OCI-LY7 (cell line): Measurements from ENCODE around the gene DPYD. TPM values are rescaled to one million over a fixed set of nuclear protein-coding genes. Genes with fewer than 3 reads are reported as not detected.

ENCODE experiments used
- BruUV-seq: library from RNA; stranded (reverse); fragments of 400-500 nt; replicated peaks from 2 replicates; lab custom pipeline; 2021; lab: Mats Ljungman, UMichigan
- CTCF ChIA-PET: fragments of 300-600 bp; sonication (Branson Sonifier 250); formaldehyde crosslinking; loops from one replicate; lab custom pipeline; 2022; ENCODE audit warnings: antibody characterized with exemption; ENCODE audit not compliant: unreplicated experiment; lab: Charles Lee
- POLR2A ChIA-PET: fragments of 300-600 bp; sonication (Branson Sonifier 250); formaldehyde crosslinking; loops from one replicate; lab custom pipeline; 2022; ENCODE audit warnings: antibody characterized with exemption; lab: Charles Lee
- DNase-seq: peaks from one replicate; pipeline ENCODE4 v3.0.0-alpha.2; 2015; ENCODE audit warnings: low spot score
- H2AFZ ChIP-seq: fragments of 200-600 bp; sonication (generic), shearing (Covaris generic); 2 replicates; pipeline ENCODE4 v1.6.1; 2014; ENCODE audit warnings: mild to moderate bottlenecking, antibody characterized with exemption, low read length, moderate library complexity
- H3K27ac ChIP-seq: fragments of 200-600 bp; sonication (generic); 2 replicates; pipeline ENCODE4 v1.5.1; 2014; ENCODE audit warnings: mixed run types, low read depth, mild to moderate bottlenecking, moderate library complexity, low read length, inconsistent platforms; ENCODE audit not compliant: poor library complexity, severe bottlenecking
- H3K36me3 ChIP-seq: fragments of 200-600 bp; sonication (generic); 2 replicates; pipeline ENCODE4 v1.6.1; 2014; ENCODE audit warnings: mild to moderate bottlenecking, antibody characterized with exemption, low read length, moderate library complexity, mixed read lengths; ENCODE audit not compliant: insufficient read depth
- H3K4me1 ChIP-seq: fragments of 200-600 bp; sonication (generic); 2 replicates; pipeline ENCODE4 v1.5.1; 2014; ENCODE audit warnings: mild to moderate bottlenecking, low read length; ENCODE audit not compliant: insufficient read depth, poor library complexity, severe bottlenecking
- H3K4me2 ChIP-seq: fragments of 200-600 bp; sonication (generic); 2 replicates; pipeline ENCODE4 v1.6.1; 2014; ENCODE audit warnings: mild to moderate bottlenecking, low read length
- H3K4me3 ChIP-seq: fragments of 200-600 bp; sonication (generic); 2 replicates; pipeline ENCODE4 v1.5.1; 2014; ENCODE audit warnings: mild to moderate bottlenecking, low read depth, low read length; ENCODE audit not compliant: poor library complexity, severe bottlenecking
- H3K79me2 ChIP-seq: fragments of 200-600 bp; sonication (generic); 2 replicates; pipeline ENCODE4 v1.6.1; 2016; ENCODE audit warnings: low read depth, mild to moderate bottlenecking, low read length, moderate library complexity, mixed read lengths; ENCODE audit not compliant: insufficient read depth
- H3K9me2 ChIP-seq: fragments of 200-600 bp; sonication (generic); 2 replicates; pipeline ENCODE4 v1.6.1; 2016; ENCODE audit warnings: mild to moderate bottlenecking, low read length, mixed read lengths; ENCODE audit not compliant: insufficient read depth
- H3K9me3 ChIP-seq: fragments of 200-600 bp; sonication (generic); 2 replicates; pipeline ENCODE4 v1.6.1; 2014; ENCODE audit warnings: mild to moderate bottlenecking, mixed run types, low read length, mixed read lengths
- H4K20me1 ChIP-seq: fragments of 200-600 bp; sonication (generic); 2 replicates; pipeline ENCODE4 v1.6.1; 2014; ENCODE audit warnings: mild to moderate bottlenecking, antibody characterized with exemption, low read length, moderate library complexity, mixed read lengths; ENCODE audit not compliant: insufficient read depth
- CTCF ChIP-seq: fragments of 200-600 bp; sonication (generic); conservative IDR thresholded peaks from 2 replicates; pipeline ENCODE4 v1.5.1; 2014; ENCODE audit warnings: mild to moderate bottlenecking, antibody characterized with exemption, low read length, moderate library complexity, mixed read lengths
- EZH2phosphoT487 ChIP-seq: fragments of 200-600 bp; sonication (generic); IDR thresholded peaks from 2 replicates; pipeline ENCODE4 v1.6.1; 2018; ENCODE audit warnings: low read depth, borderline replicate concordance, mild to moderate bottlenecking, mixed run types, antibody characterized with exemption, low read length, moderate library complexity, mixed read lengths
- intact Hi-C: fragments of 100-400 bp; cut with micrococcal nuclease; formaldehyde crosslinking; loops from one replicate; pipeline ENCODE4 v1.10.0; 2022; ENCODE audit not compliant: unreplicated experiment
- total RNA-seq, 2 experiments: library from RNA; depleted of rRNA in 1 of 2; stranded (reverse); fragments of >200 nt in 1 of 2; shearing (Covaris generic) in 1 of 2; gene quantifications; 2 replicates each; pipeline ENCODE4 v1.2.3, GENCODE V29; 2014 to 2022

The DPYD gene
- total RNA-seq, 2 experiments from 2014 or later = 5.5 to 13.4 TPM

DNA sequence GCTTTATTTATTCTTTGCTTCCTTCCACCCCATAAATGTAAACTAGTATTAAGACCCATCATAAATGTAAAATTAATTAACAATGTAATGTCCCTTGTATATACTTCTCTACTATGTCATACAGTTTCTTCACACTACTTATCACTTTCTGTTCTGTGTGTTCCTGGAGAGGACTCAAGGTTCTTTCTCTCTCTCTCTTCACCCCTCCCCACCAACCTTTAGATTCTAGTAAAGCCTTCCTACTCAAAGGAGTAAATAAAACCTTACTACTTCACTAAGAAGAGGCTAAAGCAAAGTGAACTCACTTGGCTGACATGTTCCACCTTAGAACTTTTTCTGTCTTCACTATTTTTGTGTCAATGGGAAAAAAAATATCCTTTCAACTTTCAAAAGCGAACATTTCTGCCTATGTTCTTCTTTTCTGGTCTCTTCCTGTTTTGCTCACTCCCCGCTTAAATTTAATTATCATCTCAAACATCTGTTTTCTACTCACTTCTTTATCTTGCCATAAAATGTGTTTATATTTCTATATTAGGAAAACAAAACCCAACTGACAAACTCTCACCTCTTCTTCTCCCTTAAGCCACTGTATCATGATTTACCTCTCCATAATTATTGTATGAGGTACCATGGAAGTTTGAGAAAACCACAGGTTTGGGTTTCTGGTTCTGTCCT is 260.3 kb downstream of the DPYD start:
- Histone ChIP-seq H3K4me3 (no peak overlapping the region), H3K27ac (no peak overlapping the region), H2AFZ (no peak overlapping the region), H4K20me1 (no peaks in the 10 kb centered on the region), H3K79me2 (no peaks in the 10 kb centered on the region), H3K36me3 (no peaks in the 10 kb centered on the region), H3K4me1 (no peaks in the 10 kb centered on the region), H3K9me3 (no peaks in the 10 kb centered on the region), H3K4me2 (no peak overlapping the region), H3K9me2 (no peaks in the 10 kb centered on the region; the same call in 1 of the 2 replicates)
- CTCF ChIA-PET = no interaction called here
- intact Hi-C loops = no loop called here
- no peak for TF ChIP-seq EZH2phosphoT487
- no peak for TF ChIP-seq CTCF
- POLR2A ChIA-PET = no interaction called here
- DNase-seq = no peak
- no TSS peak for BruUV-seq

DNA sequence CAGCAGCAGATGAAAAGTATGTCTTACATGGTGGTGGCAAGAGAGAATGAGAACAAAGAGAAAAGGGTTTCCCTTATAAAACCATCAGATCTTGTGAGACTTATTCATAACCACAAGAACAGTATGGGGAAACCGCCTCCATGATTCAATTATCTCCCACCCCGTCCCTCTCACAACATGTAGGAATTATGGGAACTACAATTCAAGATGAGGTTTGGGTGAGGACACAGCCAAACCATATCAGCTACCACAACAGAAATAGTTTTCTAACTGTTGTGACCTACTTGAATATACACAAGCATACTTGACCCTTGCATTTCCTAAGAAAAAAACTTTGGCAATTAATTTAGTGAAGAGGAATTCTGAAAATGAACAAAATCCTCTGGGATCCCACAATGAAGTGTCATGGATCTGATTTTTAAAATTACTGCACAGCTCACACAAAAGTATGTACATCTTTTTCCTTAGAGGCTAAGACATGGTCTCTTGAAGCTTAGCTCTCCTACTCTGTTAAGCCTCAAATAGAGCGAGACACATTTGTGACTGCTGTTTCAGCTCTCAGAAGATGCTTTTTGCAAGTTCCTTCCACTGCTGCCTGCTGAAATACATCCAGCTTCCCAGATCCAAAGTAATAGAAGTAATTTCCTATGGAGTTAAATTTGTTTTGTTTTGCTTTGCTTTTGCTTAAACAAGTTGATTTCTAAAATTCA is 265.8 kb downstream of the DPYD start:
- Histone ChIP-seq H3K4me3 (no peak overlapping the region), H4K20me1 (no peaks in the 10 kb centered on the region), H3K9me2 (no peaks in the 10 kb centered on the region; the same call in 1 of the 2 replicates), H3K79me2 (no peaks in the 10 kb centered on the region), H3K27ac (no peak overlapping the region), H3K36me3 (no peaks in the 10 kb centered on the region), H3K9me3 (no peaks in the 10 kb centered on the region), H3K4me2 (no peak overlapping the region), H3K4me1 (no peaks in the 10 kb centered on the region), H2AFZ (no peak overlapping the region)
- ChIA-PET POLR2A (interaction anchor here (0.5 kb wide), 1 partner anchor 143 kb away, joined by 3 read pairs; no protein-coding TSS in a partner anchor), CTCF (no interaction called here)
- no TSS peak for BruUV-seq
- DNase-seq = no peak
- TF ChIP-seq CTCF (no peak), EZH2phosphoT487 (no peak)
- intact Hi-C loops = no loop called here

DNA sequence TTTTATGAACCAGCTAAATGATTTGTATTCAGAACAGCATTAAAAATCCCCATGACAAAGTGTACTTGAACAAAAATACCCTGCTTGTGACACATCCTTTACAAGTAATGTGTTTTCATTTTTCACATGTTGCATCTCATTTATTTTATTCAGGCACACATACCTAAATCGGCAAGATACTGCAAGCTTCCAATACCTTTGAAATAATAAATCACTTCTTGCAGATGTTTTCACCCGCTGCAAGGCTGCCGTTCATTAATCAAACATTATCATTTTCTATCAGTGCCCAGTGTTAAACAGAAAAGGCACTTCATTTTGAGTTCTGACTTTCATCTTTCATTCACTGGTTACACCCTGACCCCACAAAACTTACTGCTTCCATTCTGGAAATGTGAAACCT is 269.6 kb downstream of the DPYD start:
- no peaks in the 10 kb centered on the region for H3K9me3 ChIP-seq
- H4K20me1 ChIP-seq = no peaks in the 10 kb centered on the region
- no TSS peak for BruUV-seq
- H3K4me1 ChIP-seq = no peaks in the 10 kb centered on the region
- H3K4me3 ChIP-seq = no peak overlapping the region
- no peaks in the 10 kb centered on the region for H3K9me2 ChIP-seq
- H3K36me3 ChIP-seq = no peaks in the 10 kb centered on the region
- no peak overlapping the region for H3K27ac ChIP-seq
- intact Hi-C loops = no loop called here
- TF ChIP-seq CTCF = no peak
- TF ChIP-seq EZH2phosphoT487 = no peak
- POLR2A ChIA-PET = interaction anchor here (1.4 kb wide), 1 partner anchor 39 kb away, joined by 3 read pairs; no protein-coding TSS in a partner anchor
- no peak overlapping the region for H2AFZ ChIP-seq
- H3K4me2 ChIP-seq = no peak overlapping the region
- CTCF ChIA-PET = no interaction called here
- no peak for DNase-seq
- no peaks in the 10 kb centered on the region for H3K79me2 ChIP-seq
